HG03039 (cell line): ENCODE results near the gene KLHL17.
"Not testable (repeated sequence)": the region's sequence is repeated elsewhere in the genome, so short reads cannot be mapped to it uniquely, and the experiment has no call there.

Source experiments
- ATAC-seq: cut with Tn5 transposase; IDR thresholded peaks from one replicate; pipeline ENCODE4 v1.9.1; 2021; ENCODE audit warnings: mild to moderate bottlenecking, moderate library complexity; ENCODE audit not compliant: unreplicated experiment

Gene KLHL17

DNA sequence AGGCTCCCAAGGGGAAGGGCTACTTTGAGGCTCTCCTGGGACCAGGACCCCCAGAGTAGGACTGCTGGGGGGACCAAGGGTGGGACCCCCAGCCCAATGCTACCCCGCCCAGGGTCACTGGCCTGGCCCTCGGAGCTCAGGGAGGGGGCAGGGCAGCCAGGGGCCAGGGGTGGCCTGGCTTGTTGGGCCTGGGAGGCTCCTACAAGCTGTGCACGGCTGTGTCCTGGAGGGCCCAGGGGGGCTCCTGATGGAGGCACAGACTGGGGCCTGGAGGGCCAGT, 37.3 kb downstream of the KLHL17 start:
- no peak for ATAC-seq

DNA sequence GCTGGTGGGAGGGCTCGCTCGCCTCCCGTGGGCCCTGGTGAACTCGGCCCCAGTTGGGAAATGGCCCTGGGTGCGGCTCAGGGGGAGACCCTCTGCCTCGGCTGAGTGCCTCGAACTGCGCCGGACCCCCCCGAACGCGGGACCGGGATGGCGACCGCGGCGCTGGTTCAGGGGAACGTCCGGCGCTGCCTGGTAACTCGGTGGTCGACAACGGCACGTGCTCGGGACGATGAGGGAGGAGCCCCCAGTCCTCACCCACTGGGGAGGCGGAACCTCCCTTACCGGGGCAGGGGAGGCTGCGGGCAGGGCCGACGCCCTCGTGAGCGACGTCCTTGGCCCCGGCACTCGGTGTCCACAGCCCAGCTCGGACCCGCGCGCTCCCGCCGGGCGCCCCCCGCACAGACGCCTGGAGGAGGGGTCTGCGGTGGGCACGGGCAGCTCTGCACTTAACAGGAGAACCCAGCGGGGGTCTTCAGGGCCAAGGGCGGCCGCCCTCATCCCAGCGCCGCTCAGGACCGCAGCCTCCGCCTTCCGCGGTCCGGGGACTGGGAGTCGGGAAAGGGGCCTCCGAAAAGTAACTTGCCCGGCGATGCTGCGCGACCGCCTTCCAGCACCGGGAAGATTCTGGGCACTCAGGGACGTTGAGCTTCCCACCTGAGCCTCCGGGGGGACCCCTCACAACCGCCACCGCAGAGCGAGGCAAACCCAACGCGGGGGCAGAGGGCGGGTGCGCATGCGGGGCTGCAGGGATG, 37.8 kb downstream of the KLHL17 start:
- no peak for ATAC-seq

DNA sequence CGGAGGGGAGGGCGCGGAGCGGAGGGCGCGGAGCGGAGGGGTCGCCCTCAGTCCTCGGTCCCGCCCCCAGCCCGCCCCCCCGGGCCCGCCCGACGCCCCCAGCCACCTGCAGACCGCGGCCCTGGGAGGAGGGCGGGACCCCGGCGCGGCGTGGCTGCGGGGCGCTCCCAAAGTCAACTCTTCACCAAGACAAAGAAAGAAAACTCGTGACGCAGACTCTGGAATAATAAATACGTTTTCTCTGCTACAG, 38.3 kb downstream of the KLHL17 start:
- no peak for ATAC-seq

DNA sequence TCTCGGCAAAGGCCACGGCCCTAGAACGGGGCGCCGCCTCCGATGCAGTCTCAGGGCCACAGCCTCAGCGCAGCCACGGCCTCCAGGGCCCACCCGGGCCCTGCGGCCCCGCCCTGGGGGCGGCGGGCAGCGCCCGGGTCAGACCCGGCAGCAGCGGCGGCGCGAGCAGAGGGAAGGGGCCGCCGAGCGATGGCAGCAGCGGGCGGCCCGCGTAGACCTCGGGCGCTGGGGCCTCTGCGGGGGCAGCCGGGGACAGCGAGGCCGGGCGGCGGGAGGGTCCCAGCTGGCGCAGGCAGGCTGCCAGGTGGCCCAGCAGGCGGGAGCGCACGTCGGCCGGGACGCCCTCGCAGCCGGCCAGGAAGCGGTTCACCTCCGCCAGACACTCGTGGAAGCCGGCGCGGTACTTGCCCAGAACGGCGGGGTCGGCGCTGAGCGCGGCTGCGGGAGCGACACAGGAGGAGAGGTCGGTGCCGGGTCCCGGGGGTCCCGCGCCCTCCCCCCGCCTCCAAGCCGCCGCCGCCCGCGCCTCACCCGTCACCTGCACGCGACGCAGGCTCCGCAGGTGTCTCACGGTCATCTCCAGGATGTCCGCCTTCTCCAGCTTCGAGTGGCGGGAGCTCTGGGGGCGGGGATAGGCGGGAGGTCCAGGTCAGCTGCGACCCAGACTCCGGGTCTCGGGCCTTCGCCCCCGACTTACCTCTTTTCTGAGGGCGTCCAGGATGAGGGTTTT, 38.8 kb downstream of the KLHL17 start:
- ATAC-seq, result no peak

DNA sequence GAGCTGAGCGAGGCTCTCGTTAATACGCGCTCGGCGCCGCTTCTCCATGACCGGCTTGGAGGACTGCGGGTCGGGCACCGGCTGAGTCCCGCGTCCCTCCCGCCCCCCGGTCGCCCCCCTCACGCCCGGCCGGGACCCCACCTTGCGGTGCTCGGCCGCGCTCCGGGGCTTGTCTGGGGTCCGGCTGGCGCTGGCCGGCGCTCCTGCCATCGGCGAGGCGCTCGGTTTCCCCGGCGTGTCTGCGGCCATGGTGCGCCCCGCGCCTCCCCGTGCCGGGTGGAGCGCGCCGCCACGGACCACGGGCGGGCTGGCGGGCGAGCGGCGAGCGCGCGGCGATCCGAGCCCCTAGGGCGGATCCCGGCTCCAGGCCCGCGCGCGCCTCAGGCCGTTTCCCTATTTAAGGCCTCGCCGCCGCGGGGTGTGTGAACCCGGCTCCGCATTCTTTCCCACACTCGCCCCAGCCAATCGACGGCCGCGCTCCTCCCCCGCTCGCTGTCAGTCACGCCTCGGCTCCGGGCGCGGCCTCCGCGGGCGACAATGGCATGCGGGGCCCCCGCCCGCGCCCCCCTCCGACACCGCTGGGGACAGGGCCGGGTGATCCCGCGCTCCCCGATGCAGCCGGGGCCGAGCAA, 39.5 kb downstream of the KLHL17 start, which contains the start of gene HES4:
Gene HES4 (minus strand): TSS at position 373 of the 632 bp plus-strand sequence. CDS start 124 bp downstream, at position 249.
- no peak for ATAC-seq

DNA sequence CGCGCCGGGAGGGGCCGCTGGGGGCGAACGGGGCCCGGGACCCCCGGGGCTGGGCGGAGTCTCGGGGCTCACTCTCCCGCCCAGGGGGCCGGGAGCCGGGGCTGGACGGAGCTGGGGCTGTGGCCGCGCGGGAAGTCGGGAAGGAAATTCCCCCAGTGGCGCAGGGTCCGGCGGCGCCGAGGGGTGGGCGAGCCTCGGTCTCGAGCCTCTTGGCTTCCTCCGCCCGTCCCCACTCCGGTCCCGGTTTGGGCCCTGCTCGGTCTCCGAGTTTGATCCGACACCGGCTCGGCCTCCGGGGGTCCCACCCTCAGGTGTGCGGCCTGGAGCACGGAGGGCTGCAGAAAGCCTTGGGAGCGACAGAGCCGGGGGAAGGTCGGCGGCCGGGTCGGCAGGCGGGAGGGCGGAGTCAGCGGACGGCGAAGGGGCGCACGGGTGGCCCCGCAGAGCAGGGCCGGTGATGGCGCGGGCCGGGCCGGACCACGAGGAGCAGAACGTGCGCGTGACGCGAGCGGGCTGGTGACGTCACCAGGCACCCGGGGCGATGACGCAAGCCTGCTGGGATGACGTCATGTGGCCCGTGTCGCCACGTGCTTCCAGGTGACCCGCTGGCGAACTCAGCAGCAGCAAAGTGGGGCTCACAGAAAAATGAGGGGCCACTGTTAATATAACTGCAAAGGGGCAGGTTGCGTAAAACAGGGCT, 40.1 kb downstream of the KLHL17 start:
- ATAC-seq, result no peak

DNA sequence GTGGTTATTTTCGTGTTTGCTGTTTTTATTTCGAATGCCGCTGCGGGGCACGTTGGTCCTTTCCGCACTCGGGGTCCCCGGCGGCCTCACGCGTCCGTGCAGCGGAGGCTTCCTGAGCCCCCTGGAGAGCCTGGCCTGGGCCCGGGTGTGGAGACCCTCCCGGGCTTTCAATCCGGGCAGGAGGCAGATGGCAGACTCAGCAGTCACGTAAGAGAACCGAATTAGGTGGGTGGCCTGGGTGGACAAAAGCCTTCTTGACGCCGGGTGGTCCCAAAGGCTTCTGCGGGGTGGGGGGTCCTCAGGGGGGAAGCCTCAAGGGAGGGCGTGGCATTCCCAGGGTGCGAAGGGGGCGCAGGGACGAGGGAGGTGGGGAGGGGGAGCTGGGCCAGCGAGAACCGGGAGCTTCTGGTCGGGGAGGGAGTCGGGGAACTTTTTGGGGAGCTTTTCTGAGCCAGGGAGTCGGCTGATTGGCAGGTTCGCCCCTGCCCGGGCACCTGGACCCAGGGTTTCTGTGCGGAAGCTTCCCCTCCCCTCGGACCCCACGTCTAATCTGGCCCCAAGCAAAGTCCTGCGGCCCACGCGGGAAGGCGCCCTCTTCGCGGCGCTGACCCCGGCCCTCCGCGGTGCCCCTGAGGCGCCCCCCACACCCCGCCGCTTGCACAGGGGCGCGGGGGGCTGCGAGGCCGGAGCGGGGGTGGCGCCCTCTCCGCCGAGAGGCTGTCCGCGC, 40.8 kb downstream of the KLHL17 start:
- no peak for ATAC-seq

DNA sequence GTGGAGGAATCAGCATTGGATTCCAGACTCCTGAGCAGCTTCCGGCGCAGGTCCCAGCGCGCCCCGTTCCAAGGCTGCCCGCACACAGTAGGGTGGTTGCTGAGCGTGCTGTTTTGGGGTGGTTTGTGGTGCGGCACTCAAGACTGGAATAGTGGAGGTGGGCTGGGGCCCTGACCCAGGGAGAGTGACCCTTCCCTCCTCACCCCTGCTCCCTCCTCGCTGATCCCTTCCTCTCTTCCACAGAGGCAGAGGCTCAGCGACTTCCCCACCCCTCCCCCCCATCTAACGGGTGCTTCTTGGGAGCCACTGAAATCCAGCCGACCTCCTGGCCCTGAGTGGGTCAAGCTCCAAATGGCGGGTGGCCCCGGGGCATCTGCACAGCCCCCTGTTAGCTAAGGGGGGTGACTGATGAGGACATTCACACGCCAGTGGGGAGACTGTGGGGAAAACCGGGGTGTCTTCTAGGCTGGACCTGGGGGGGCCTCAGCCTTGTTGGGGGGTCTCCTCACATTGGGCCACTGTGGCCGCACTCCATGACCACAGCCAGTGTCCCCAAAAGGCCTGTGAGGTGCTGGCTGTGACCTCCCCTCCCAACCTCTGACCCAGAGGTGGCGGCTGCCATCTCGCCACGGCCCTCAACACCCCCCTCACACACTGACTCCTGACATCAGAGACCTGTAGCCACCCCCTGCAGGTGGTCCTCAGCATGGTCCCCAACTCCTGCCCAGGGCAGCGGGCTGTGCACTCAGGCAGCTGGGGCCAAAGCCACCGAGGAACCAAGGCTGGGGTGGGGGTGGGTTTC, 43.4 kb downstream of the KLHL17 start:
- ATAC-seq, result no peak

DNA sequence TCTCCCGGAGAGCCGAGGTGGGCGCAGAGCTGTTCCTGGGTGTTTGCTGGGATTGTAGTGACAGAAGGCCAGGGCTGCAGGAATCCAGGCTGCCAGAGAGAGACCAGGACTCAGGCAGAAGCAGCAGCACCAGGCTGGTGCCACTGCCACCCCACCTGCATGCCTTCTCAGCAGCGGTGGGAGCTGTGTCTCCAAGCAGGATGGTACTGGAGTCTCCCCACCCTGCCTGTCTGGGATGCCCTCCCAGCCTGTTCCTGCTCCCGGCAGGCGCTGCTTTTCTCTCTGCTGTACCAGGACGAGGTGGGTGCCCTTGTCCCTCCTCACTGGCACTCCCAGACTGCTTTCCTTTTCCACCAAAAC, 44.0 kb downstream of the KLHL17 start:
- no peak for ATAC-seq

DNA sequence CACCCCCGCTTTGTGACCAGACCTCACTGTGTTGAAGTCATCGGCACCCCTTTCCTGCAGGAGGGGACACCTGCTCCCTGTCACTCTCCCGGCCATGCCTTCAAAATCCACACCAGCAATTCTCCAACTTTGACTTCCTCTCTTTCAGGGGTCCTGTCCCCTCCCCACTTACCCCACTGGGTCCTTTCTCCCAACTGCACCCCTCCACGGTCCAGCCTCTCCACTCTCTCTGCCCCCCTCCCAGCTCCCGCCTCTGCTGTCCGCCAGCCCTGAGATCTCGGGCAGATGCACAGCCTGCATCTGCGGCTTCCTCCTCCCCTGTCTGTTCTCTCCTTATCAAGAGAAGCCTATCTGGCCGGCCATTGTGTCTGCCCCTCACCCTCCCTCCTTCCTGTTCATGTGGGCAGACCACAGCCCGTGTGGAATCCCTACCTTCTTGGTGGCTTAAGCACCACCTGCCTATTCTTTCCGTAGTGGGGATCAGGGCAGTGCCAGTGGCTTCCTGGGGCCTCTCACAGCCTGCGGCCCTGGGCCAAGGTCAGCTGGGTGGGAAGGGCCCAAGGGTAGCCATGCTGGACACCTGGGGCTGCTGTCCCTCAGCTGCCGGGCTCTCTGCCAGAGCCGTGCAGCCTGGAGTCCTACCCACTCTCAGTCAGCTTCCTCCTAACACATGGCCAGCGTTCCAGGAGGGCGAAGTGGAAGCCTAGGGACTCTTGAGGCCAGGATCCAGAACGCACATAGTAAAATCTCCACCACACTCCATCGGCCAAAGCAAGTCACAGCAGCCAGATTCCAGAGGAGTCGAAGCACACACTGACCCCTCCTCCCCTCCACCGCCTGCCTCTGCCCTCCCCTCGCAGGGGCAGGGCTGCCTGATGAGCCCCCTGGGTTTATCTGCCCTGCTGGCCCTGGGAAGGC, 44.7 kb downstream of the KLHL17 start:
- ATAC-seq, result no peak

DNA sequence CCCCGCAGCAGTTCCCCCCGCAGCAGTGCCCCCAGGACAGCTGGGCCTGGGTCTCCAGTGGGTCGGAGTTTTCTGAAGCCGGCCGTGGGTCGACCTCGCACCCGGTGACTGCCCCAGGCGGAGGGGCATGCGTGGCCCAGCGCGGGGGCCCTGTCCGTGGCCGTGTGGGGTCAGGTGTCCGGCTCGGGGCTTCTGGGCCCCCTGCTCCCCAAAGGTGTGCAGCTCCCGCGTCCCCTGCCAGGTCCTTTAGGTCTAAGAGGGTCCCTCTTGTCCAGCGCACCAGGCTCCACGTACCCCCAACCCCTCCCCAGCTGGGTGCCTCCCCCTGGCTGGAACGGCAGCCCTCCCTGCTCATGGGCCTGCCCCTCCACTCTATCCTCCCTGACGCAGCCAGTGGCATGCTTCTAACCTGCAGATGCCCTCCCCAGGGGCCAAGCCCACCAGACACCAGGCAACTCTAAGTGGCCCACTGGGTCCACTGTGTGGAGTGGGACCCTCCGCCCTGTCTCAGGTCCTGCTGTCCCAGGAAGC, 45.5 kb downstream of the KLHL17 start:
- ATAC-seq, result no peak

DNA sequence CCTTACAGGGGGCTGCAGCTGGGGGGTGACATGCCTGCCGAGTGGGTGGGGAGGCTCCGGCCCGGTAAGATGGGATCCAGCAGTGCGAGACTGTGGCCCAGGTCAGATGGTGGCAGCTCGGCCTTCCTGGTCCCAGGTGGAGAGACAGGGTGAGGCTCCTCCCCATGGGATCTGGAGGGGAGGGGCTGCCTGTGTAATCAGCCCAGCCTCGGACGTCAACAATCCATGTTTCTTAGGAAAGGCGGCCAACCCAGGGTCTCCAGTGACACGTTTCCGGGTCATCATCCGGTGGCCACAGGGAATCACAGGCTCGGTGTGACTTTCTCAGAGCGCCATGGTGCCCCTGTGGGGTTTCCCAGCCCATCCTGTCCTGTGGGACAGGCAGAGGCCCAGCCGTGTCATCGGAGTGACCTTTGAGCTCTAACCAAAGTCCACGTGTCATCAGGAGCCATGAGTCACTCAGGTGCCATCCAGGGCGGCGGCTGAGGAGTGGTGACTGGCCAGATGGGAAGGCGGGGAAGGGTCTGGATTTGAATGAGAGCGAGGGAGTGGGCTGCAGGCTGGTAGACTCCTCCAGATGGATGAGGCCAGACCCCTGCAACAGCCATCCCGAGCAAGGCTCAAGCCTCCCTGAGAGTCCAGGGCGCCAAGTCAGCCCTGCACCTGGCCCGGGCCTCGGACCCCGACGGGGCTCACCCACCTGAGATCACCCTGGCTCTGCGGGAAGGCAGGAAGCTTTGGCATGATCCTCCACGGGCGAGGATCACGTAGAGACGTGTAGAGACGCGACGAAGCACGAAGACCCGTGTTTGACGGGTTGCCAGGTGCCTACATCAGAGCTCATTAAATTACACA, 46.1 kb downstream of the KLHL17 start:
- no peak for ATAC-seq

DNA sequence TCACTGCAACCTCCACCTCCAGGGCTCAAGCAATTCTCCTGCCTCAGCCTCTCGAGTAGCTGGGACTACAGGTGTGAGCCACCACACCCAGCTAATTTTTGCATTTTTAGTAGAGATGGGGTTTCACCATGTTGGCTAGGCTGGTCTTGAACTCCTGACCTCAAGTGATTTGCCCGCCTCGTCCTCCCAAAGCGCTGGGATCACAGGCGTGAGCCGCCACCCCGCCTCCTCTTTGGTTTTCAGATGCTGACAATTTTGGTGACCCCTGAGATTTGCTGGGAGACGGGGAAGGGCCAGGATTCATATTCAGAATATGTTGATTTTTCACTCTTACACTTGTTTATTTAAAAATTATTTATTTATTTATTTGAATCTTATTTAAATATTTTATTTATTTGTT, 49.7 kb downstream of the KLHL17 start:
- ATAC-seq, result not testable (repeated sequence)

DNA sequence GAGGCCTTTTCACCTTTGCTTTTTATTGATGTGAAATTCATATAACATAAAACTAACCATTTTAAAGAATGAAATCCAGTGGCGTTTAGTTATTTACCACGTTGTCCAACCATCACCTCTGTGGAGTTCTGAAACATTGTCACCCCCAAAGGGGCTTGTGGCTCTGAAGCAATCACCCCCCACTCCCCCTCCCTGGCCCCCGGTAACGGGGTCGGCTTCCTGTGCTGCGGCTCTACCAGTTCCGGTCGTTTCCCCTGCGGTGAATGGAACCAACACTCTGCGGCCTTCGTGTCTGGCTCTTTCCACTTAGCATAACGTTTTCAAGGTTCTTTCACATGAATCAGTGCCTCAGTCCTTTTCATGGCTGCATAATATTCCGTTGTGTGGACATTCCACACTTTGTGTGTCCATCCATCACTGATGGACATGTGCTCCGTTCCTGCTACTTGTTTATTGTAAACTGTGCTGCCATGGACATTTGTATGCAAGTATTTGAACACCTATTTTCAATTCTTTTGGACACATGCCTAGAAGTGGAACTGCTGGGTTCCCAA, 51.1 kb downstream of the KLHL17 start:
- ATAC-seq, result no peak

DNA sequence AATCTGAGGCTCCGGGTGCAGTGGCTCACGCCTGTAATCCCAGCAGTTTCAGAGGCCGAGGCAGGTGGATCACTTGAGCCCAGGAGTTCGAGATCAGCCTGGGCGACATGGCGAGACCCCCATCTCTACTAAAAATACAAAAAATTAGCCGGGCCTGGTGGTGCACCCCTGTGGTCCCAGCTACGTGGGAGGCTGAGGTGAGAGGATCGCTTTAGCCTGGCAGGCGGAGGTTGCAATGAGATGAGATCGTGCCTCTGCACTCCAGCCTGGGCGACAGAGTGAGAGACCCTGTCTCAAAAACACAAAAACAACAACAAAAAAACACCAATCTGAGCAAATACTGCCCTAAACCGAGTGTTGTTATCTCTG, 52.3 kb downstream of the KLHL17 start:
- ATAC-seq, result not testable (repeated sequence)

DNA sequence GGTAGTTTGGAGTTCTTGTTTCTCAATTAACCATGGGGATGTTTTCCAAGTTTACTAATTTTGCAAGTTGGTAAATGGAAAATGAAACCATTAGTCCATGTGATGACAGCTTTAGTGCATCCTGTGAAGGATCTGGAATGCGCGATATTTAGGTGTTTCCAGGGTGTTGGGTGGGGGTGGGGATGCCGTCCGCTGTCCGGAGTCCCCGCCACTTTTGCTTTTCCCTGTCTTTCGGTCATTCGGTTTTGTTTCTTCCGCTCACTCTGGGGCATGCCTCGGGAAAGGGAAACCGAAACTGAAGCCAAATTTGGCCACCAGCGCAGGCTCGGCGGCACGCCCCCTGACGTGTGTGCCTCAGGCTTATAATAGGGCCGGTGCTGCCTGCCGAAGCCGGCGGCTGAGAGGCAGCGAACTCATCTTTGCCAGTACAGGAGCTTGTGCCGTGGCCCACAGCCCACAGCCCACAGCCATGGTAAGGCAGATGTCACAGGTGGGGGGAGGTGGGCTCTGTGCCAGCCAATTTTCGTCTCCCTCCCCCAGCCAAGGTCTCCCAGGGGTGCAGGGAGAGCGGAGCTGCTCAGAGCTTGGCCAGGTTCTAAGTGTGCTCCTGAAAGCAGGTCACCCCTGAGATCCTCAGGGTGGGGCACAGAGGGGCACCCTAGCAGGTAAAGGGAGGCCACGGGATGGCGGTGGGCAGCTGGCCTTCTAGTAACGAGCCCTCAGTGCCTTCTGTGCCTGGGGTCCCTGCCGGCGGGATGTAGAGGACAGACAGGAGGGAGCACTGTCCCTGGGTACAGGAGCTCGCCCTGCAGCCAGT, 52.9 kb downstream of the KLHL17 start, which contains the start of gene ISG15:
Gene ISG15 (plus strand): TSS at position 393 of the 817 bp plus-strand sequence. CDS start 77 bp downstream, at position 470.
- ATAC-seq, result peak; percentile 67
